Smooth muscle cell (in vitro differentiated cells): ENCODE measurements around the gene PRPSAP2. TPM values are rescaled to one million over a fixed set of nuclear protein-coding genes. Genes with fewer than 3 reads are reported as not detected.

Experiments used
- DNase-seq: peaks from one replicate; lab custom pipeline; 2025; ENCODE audit not compliant: unreplicated experiment; lab: John Stamatoyannopoulos, UW
- H2AFZ ChIP-seq: fragments of 200-600 bp; sonication (generic); 2 replicates; pipeline ENCODE4 v1.6.0; 2016; ENCODE audit warnings: antibody characterized with exemption, low read depth, mild to moderate bottlenecking
- H3F3A ChIP-seq: fragments of 200-600 bp; sonication (generic); 2 replicates; pipeline ENCODE4 v1.6.0; 2017; ENCODE audit warnings: antibody characterized with exemption, low read depth
- H3K27ac ChIP-seq: fragments of 200-600 bp; sonication (generic); 2 replicates; pipeline ENCODE4 v1.5.1; 2016; ENCODE audit warnings: low read depth, mild to moderate bottlenecking
- H3K27me3 ChIP-seq: fragments of 200-600 bp; sonication (generic); 2 replicates; pipeline ENCODE4 v1.6.1; 2016; ENCODE audit warnings: low read depth, mild to moderate bottlenecking
- H3K36me3 ChIP-seq: fragments of 200-600 bp; sonication (generic); 2 replicates; pipeline ENCODE4 v1.5.1; 2016; ENCODE audit warnings: low read depth
- H3K4me1 ChIP-seq: fragments of 200-600 bp; sonication (generic); 2 replicates; pipeline ENCODE4 v1.5.1; 2016; ENCODE audit warnings: low read depth
- H3K4me2 ChIP-seq: fragments of 200-600 bp; sonication (generic); 2 replicates; pipeline ENCODE4 v1.6.0; 2016; ENCODE audit warnings: mild to moderate bottlenecking
- H3K4me3 ChIP-seq: fragments of 200-600 bp; sonication (generic); 2 replicates; pipeline ENCODE4 v1.5.1; 2016; ENCODE audit warnings: mild to moderate bottlenecking
- H3K79me2 ChIP-seq: fragments of 200-600 bp; sonication (generic); 2 replicates; pipeline ENCODE4 v1.6.0; 2016; ENCODE audit warnings: low read depth, mild to moderate bottlenecking
- H3K9ac ChIP-seq: fragments of 200-600 bp; sonication (generic); 2 replicates; pipeline ENCODE4 v1.6.0; 2016; ENCODE audit warnings: low read depth
- H3K9me3 ChIP-seq: fragments of 200-600 bp; sonication (generic); replicated peaks from 2 replicates; pipeline ENCODE4 v1.5.1; 2016; ENCODE audit warnings: low read depth
- H4K20me1 ChIP-seq: fragments of 200-600 bp; sonication (generic); 2 replicates; pipeline ENCODE4 v1.6.0; 2016; ENCODE audit warnings: low read depth
- WGBS: methylation state at CpG from one replicate; pipeline ENCODE4 v1.1.7; 2016; ENCODE audit warnings: low lambda C conversion rate; 5-methylcytosine and 5-hydroxymethylcytosine counted together
- polyA plus RNA-seq: library from polyadenylated mRNA; unstranded; fragments of >200 nt; fragmentation: Nextera tagmentation; extraction: Ambion mirVana; gene quantifications from 2 replicates; pipeline ENCODE4 v1.2.1, GENCODE V29; 2016
- total RNA-seq: library from RNA; depleted of rRNA; stranded (reverse); fragments of >200 nt; gene quantifications from 2 replicates; pipeline ENCODE4 v1.2.3, GENCODE V29; 2014
- TF ChIP-seq, protein P1 (sequence below): fragments of 200-600 bp; sonication (generic); IDR thresholded peaks from 2 replicates; pipeline ENCODE4 v1.5.1; 2017; ENCODE audit warnings: borderline replicate concordance, mild to moderate bottlenecking, antibody characterized with exemption; ENCODE audit not compliant: insufficient read depth, poor library complexity, severe bottlenecking

The PRPSAP2 gene
- total and polyA plus RNA-seq, 2 experiments from 2014 or later: 24.0 to 39.8 TPM

- no peak for DNase-seq
- Histone ChIP-seq H4K20me1 (peaks cover 13% of the 10 kb centered on the region), H3K4me3 (no peak overlapping the region), H3K27me3 (no peaks in the 10 kb centered on the region), H3K4me2 (no peak overlapping the region), H3K27ac (no peak overlapping the region), H2AFZ (no peak overlapping the region), H3K9ac (no peak overlapping the region), H3F3A (no peaks in the 10 kb centered on the region), H3K4me1 (no peaks in the 10 kb centered on the region), H3K36me3 (no peaks in the 10 kb centered on the region), H3K79me2 (no peaks in the 10 kb centered on the region), H3K9me3 (no peaks in the 10 kb centered on the region)
- 96% methylated on average over 1 of the region's 1 CpG for WGBS
- TF ChIP-seq, protein P1, sequence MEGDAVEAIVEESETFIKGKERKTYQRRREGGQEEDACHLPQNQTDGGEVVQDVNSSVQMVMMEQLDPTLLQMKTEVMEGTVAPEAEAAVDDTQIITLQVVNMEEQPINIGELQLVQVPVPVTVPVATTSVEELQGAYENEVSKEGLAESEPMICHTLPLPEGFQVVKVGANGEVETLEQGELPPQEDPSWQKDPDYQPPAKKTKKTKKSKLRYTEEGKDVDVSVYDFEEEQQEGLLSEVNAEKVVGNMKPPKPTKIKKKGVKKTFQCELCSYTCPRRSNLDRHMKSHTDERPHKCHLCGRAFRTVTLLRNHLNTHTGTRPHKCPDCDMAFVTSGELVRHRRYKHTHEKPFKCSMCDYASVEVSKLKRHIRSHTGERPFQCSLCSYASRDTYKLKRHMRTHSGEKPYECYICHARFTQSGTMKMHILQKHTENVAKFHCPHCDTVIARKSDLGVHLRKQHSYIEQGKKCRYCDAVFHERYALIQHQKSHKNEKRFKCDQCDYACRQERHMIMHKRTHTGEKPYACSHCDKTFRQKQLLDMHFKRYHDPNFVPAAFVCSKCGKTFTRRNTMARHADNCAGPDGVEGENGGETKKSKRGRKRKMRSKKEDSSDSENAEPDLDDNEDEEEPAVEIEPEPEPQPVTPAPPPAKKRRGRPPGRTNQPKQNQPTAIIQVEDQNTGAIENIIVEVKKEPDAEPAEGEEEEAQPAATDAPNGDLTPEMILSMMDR: no peak
Measured at GRCh38 chr17:18925187-18925586, 67.3 kb downstream of the PRPSAP2 start.

DNA sequence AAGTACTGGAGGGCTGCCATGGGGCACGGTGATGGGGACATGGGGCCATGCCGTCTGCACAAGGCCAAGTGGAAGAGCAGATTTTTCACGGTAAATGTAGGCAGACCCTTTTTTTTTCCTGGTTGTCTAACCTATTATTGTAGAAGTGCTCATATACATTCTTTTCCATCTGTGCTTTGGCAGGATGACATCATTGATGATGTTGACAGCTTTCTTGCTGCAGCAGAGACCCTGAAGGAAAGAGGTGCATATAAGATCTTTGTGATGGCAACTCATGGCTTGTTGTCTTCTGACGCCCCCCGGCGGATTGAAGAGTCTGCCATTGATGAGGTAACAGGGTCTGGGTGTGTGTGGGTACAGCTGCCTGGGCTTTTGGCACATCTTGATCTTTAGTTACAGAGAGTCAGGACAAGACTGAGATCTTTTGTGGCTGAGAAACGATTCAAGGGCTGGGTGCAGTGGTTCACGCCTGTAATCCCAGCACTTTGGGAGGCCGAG is 70.7 kb downstream of the PRPSAP2 start:
- Histone ChIP-seq H3K27me3 (no peaks in the 10 kb centered on the region), H3K79me2 (no peaks in the 10 kb centered on the region), H3K9me3 (no peaks in the 10 kb centered on the region), H3F3A (no peaks in the 10 kb centered on the region), H3K4me2 (no peak overlapping the region), H2AFZ (no peak overlapping the region), H3K27ac (no peak overlapping the region), H3K4me3 (no peak overlapping the region), H3K9ac (no peak overlapping the region), H4K20me1 (no peaks in the 10 kb centered on the region), H3K36me3 (no peaks in the 10 kb centered on the region), H3K4me1 (no peaks in the 10 kb centered on the region)
- no peak for DNase-seq
- 98% methylated on average over 9 of the region's 9 CpGs for WGBS
- TF ChIP-seq, protein P1: no peak

DNA sequence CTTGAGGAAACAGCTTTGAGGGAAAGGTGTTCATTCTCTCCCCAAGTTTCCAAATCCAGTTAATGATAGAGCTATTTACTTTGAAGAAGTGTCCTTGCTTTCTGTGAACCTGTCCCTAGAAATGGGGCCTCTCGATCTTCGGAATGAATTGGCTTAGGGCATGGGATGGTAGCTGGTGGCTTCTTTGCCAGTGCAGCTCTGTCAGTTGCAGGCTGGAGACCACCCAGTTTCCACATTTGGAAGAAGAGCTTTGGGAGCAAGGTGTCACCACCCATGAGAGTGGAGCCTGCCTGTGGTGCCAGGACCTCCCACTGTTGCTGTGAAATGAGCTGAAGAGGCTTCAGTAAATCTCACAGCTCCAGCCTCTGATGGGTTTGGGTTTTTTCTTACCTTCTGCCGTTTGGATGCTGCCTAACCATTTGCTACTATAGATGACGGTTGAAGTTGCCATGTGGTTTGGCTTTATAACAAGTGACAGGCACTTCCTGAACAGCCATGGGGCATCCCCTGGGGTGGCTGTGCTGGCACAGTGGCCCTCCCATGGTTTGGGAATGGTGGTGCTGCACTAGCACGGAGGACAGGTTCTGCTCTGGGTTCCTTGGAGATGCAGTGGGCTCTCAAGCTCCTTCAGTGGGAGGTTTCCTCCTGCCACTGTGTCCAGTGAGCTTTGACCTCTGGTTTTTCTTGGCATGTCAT is 74.6 kb downstream of the PRPSAP2 start:
- WGBS: 95% methylated on average over 5 of the region's 5 CpGs

More for the DNA sequence above, 74.6 kb downstream of the PRPSAP2 start:
- no peaks in the 10 kb centered on the region for H3K36me3 ChIP-seq
- no peaks in the 10 kb centered on the region for H3K9me3 ChIP-seq
- H3K4me3 ChIP-seq: no peak overlapping the region
- no peak overlapping the region for H3K9ac ChIP-seq
- no peak overlapping the region for H2AFZ ChIP-seq
- H3K4me1 ChIP-seq: no peaks in the 10 kb centered on the region
- H3K27me3 ChIP-seq: no peaks in the 10 kb centered on the region
- TF ChIP-seq, protein P1: no peak
- H3F3A ChIP-seq: no peaks in the 10 kb centered on the region
- H3K4me2 ChIP-seq: no peak overlapping the region
- no peak overlapping the region for H3K27ac ChIP-seq
- H3K79me2 ChIP-seq: no peaks in the 10 kb centered on the region
- H4K20me1 ChIP-seq: no peaks in the 10 kb centered on the region
- DNase-seq: no peak
